Kidney epithelial cell (primary cell): Measurements from ENCODE around the gene VOPP1. TPM values are rescaled to one million over a fixed set of nuclear protein-coding genes. Genes with fewer than 3 reads are reported as not detected.

Source experiments
- DNase-seq: peaks from one replicate; pipeline ENCODE4 v3.0.0-alpha.2; 2010; ENCODE audit warnings: low read depth
- H3K27me3 ChIP-seq: 2 replicates; pipeline ENCODE4 v1.6.0; 2011; ENCODE audit warnings: low read length; ENCODE audit not compliant: control insufficient read depth, insufficient read depth
- H3K36me3 ChIP-seq: 2 replicates; pipeline ENCODE4 v1.5.1; 2011; ENCODE audit warnings: low read length; ENCODE audit not compliant: control insufficient read depth, insufficient read depth
- H3K4me3 ChIP-seq: 2 replicates; pipeline ENCODE4 v1.5.1; 2011; ENCODE audit warnings: low read depth, mild to moderate bottlenecking, control low read depth, low read length
- total RNA-seq: library from RNA; depleted of rRNA; stranded (reverse); fragments of >200 nt; gene quantifications from 2 replicates; pipeline ENCODE4 v1.2.3, GENCODE V29; 2015
- TF ChIP-seq, protein P1 (sequence below): IDR thresholded peaks from 2 replicates; pipeline ENCODE4 v1.5.1; 2011; ENCODE audit warnings: mild to moderate bottlenecking, moderate library complexity, low read length, control low read depth, inconsistent platforms; ENCODE audit not compliant: insufficient read depth, poor library complexity, severe bottlenecking

Gene VOPP1
- total RNA-seq, 1 donor from 2014 or later = 118 TPM

- Histone ChIP-seq H3K27me3 (no peaks in the 10 kb centered on the region), H3K36me3 (no peaks in the 10 kb centered on the region), H3K4me3 (no peak overlapping the region)
- no peak for DNase-seq
- TF ChIP-seq, protein P1, sequence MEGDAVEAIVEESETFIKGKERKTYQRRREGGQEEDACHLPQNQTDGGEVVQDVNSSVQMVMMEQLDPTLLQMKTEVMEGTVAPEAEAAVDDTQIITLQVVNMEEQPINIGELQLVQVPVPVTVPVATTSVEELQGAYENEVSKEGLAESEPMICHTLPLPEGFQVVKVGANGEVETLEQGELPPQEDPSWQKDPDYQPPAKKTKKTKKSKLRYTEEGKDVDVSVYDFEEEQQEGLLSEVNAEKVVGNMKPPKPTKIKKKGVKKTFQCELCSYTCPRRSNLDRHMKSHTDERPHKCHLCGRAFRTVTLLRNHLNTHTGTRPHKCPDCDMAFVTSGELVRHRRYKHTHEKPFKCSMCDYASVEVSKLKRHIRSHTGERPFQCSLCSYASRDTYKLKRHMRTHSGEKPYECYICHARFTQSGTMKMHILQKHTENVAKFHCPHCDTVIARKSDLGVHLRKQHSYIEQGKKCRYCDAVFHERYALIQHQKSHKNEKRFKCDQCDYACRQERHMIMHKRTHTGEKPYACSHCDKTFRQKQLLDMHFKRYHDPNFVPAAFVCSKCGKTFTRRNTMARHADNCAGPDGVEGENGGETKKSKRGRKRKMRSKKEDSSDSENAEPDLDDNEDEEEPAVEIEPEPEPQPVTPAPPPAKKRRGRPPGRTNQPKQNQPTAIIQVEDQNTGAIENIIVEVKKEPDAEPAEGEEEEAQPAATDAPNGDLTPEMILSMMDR = no peak
These were observed 55.1 kb downstream of the VOPP1 start for GRCh38 chr7:55517191-55517633.

- Histone ChIP-seq H3K36me3 (no peaks in the 10 kb centered on the region), H3K27me3 (no peaks in the 10 kb centered on the region), H3K4me3 (no peak overlapping the region)
- DNase-seq = no peak
- TF ChIP-seq, protein P1 = no peak
These were observed 55.9 kb downstream of the VOPP1 start for GRCh38 chr7:55516409-55516808.

DNA sequence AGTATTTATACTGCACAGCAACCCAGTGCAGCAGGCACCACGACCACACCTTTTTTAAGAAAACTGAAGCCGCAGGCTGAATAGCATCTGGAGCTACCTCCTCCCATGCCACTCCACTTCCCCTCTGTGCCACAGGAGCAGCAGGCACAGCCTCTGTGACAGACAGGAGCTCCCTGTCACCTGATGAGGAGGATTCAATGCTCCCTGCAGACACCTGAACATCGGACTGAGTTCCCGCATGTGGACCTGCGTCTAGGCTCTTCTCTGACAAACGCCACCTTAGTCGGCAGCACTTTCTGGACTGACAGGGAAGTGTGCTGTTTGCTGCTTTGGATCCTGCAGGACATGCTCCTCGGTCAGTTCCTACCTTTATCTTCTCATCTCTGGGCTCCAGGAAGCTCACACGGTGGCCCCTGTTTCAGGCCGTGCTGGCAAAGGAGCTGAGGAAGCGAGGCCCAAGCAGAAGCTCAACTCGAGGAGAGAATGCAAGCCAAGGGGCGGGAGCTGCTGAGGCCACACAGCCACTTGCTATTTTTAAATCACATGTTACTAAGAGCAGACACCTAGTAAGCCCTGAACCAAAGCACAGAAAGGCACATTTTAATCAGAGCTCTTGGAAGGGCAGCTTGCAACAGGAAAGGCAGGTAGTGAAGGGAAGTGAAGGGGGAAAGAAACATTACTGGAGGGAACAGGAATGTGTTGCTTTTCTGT lies 56.6 kb downstream of the VOPP1 start:
- no peak for DNase-seq
- TF ChIP-seq, protein P1 = no peak
- no peak overlapping the region for H3K4me3 ChIP-seq
- H3K27me3 ChIP-seq = no peaks in the 10 kb centered on the region
- H3K36me3 ChIP-seq = no peaks in the 10 kb centered on the region

GRCh38 chr7:55514546-55515265 lies 57.6 kb downstream of the VOPP1 start:
- TF ChIP-seq, protein P1 = no peak
- no peaks in the 10 kb centered on the region for H3K36me3 ChIP-seq
- no peak overlapping the region for H3K4me3 ChIP-seq
- DNase-seq = no peak
- no peaks in the 10 kb centered on the region for H3K27me3 ChIP-seq

GRCh38 chr7:55513868-55514267 lies 58.4 kb downstream of the VOPP1 start:
- Histone ChIP-seq H3K36me3 (no peaks in the 10 kb centered on the region), H3K27me3 (no peaks in the 10 kb centered on the region), H3K4me3 (no peak overlapping the region)
- no peak for DNase-seq
- TF ChIP-seq, protein P1 = no peak
